CD4-positive, alpha-beta T cell treated with Interleukin-6 at 100 ng/mL for 8 hours (primary cell): ENCODE measurements around the gene EYS.
"Not testable (repeated sequence)": the region's sequence is repeated elsewhere in the genome, so short reads cannot be mapped to it uniquely, and the experiment has no call there.

Experiments used
- DNase-seq: peaks from one replicate; pipeline ENCODE4 v3.0.0-alpha.2; 2020; ENCODE audit warnings: mixed read lengths, low spot score

EYS gene

GRCh38 chr6:64459411-64459944, 1247.5 kb downstream of the EYS start:
- DNase-seq, result no peak

- not testable (repeated sequence) for DNase-seq
These were observed 1258.9 kb downstream of the EYS start for GRCh38 chr6:64448101-64448500.

- DNase-seq, result no peak
These were observed 1262.0 kb downstream of the EYS start for GRCh38 chr6:64445038-64445437.

- DNase-seq, result no peak
These were observed 1267.8 kb downstream of the EYS start for GRCh38 chr6:64439274-64439673.

- no peak for DNase-seq
These were observed 1269.0 kb downstream of the EYS start for GRCh38 chr6:64437996-64438395.

- DNase-seq, result no peak
These were observed 1277.1 kb downstream of the EYS start for GRCh38 chr6:64429926-64430325.

GRCh38 chr6:64428186-64428585, 1278.8 kb downstream of the EYS start:
- no peak for DNase-seq

GRCh38 chr6:64415926-64416325, 1291.1 kb downstream of the EYS start:
- DNase-seq, result no peak

- DNase-seq, result no peak
These were observed 1295.8 kb downstream of the EYS start for GRCh38 chr6:64411226-64411625.

GRCh38 chr6:64409948-64410347, 1297.1 kb downstream of the EYS start:
- DNase-seq, result no peak

- no peak for DNase-seq
These were observed 1302.6 kb downstream of the EYS start for GRCh38 chr6:64404396-64404795.

GRCh38 chr6:64383277-64383676, 1323.7 kb downstream of the EYS start:
- no peak for DNase-seq

- no peak for DNase-seq
These were observed 1330.6 kb downstream of the EYS start for GRCh38 chr6:64376394-64376793.

- no peak for DNase-seq
These were observed 1349.6 kb downstream of the EYS start for GRCh38 chr6:64357430-64357829.

GRCh38 chr6:64347411-64347810, 1359.6 kb downstream of the EYS start:
- no peak for DNase-seq

GRCh38 chr6:64335195-64335594, 1371.8 kb downstream of the EYS start:
- no peak for DNase-seq

GRCh38 chr6:64334636-64335035, 1372.4 kb downstream of the EYS start:
- DNase-seq, result no peak

GRCh38 chr6:64330694-64331307, 1376.2 kb downstream of the EYS start:
- no peak for DNase-seq

- no peak for DNase-seq
These were observed 1380.1 kb downstream of the EYS start for GRCh38 chr6:64326939-64327338.

- no peak for DNase-seq
These were observed 1381.9 kb downstream of the EYS start for GRCh38 chr6:64325093-64325492.

GRCh38 chr6:64310214-64310613, 1396.8 kb downstream of the EYS start:
- no peak for DNase-seq

- DNase-seq, result no peak
These were observed 1405.5 kb downstream of the EYS start for GRCh38 chr6:64301307-64302236.

- DNase-seq, result no peak
These were observed 1407.8 kb downstream of the EYS start for GRCh38 chr6:64299176-64299575.
